Hindlimb muscle (tissue), 1 donor: ENCODE results near the gene CMA1. TPM values are rescaled to one million over a fixed set of nuclear protein-coding genes. Genes with fewer than 3 reads are reported as not detected.

Experiments used
- DNase-seq: peaks from one replicate; pipeline ENCODE4 v3.0.0-alpha.2; 2013
- polyA plus RNA-seq: library from polyadenylated mRNA; unstranded; fragments of 120-200 nt; gene quantifications from one replicate; pipeline ENCODE4 v1.2.1, GENCODE V29; 2013; ENCODE audit not compliant: insufficient read length

The CMA1 gene
- polyA plus RNA-seq, 1 donor, result not detected

DNA sequence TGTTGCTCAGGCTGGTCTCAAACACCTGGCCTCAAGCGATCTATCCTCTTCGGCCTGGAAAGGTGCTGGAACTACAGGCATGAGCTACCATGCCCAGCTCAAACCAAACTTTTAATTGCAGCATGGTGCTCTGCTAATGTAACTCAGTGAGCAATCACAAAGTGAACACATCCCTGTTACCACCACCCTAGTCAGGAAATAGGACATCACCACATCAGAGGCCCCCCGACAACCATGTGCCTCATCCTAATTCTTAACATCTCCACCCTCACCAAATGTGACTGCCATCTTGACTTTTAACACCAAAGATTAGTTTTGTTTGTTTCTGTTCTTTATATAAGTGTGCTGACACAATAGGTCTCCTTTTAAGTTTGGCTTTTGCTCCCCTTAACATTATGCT lies 42.7 kb downstream of the CMA1 start:
- DNase-seq, result no peak

DNA sequence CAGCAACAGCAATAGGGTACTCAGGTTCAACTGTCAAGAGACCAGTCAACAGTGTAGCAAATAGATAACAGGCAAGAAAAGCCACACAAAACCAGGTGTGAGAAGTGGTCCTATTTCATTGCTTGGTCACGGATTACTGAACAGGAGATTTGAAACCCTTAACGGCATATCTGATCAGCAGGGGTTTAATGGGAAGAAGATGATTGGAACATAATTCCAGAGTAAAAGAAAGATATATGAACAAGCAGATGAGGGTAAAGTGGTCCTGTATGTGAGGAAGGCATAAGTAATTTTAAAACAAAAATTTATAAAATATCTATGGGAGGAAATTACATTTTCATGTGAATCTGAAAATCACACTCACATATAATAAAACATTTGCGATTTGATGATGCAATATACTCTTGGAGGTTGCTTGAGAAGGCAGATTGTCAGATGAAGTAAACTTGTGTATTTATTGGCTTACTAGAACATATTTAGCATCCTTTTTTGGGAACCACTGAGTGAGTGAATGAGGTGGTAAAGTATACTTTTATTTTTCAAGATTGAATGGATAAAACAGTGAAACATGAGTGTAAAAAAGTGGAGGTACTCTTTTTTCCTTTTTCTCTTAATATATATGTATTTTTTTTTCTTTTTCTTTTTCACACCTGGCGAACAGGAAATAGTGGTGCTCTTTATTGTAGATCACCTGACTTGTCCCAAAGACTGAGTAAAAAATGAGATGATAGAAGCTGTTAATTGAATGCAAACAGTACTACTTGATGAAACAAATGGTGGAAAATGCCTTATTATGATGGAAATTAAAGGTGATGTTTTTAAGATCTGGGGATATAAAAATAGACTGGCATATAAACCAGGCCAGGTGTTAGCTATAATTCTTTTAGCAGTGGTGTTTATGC lies 43.9 kb downstream of the CMA1 start:
- DNase-seq, result no peak

DNA sequence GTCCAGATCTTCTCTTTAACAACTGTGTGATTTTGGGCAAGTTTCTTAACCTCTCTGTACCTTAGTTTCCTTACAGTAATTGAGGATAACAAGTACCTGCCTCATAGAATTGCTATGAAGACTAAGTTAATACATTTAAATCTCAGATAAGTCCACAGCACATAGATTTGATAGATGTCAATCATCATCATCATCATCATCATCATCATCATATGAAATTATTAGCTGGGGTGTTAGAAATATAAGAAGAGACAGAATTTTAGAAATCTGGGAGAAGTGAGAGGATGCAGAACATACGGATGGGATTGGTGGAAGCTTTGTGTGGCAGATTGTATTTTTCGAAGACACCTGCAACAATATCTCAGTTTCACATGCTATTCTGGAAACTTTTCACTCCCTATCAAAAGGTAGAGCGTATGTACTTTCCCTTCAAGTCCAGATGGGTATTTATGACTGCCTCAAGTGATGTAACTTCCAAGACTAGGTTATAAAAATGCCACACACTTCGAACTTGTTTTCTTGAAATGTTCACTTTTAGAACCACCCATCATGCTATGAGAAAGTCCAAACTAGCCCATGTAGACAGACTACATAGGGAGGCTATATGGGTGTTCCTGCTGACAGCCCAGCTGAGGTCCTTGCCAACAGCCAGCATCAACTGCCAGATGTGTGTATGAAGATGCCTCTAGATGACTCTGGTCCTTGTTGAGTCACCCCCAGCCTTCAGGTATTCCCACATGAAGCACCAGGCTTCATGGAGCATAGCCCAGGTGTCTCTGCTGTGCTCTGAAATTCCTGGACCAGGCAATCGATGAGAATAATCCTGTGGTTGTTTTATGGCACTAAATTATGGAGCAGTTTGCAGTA lies 44.8 kb downstream of the CMA1 start:
- no peak for DNase-seq

DNA sequence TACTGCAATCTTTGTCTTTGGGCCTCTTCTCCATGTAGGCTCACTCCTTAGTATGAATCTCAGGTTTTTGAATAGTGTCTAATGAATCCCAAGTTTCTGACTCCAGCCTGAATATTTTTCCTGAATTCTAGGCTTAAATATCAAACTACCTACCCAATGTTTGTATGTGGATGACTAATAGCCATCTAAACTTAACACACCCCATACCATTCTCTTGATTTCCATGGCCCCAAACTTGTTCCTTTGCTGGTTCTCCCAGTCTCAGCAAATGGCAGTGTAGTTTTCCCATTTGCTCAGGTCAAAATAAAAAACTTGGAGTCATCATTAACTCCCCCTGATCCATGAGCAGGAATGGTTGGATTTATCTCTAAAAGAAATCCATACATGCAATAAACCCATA lies 46.7 kb downstream of the CMA1 start:
- DNase-seq, result no peak

DNA sequence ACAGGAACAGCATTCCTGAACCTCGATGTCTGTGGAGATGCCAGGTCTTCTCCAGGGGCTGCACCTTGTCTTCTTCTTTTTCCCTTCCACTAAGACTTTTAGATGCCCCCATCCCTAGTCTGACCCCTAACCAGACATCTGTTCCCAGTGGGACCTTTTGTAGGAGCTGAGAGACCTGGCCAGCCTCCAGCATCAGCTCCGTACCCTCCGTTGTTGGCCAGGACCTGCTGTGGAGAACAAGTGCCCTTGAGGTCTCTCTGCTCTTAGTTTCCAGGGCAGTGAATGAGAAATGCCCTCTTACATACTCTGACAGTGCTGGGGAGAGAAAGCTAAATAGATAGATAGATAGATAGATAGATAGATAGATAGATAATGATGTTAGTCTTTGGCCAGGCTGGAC lies 48.7 kb downstream of the CMA1 start:
- no peak for DNase-seq

GRCh38 chr14:24458736-24459135 lies 49.3 kb downstream of the CMA1 start:
- no peak for DNase-seq

DNA sequence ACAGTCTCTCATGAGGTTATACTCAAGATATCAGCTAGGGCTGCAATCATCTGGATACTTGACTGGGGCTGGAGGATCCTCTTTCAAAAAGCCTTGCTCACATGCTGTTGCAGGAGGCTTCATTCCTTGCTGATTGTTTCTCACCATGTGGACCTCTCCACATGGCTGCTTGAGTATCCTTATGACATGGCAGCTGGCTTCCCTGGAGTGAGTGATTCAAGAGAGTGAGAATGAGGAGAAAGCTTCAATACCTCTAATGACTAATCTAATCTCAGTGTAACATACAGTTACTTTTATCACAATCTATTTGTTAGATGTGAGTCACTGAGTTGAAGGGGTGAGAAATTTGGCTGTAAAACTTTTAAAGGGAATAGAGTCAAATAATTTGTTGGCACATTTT lies 51.1 kb downstream of the CMA1 start:
- DNase-seq, result no peak

Other genes starting within 250 kb of the CMA1 start
- gene TGM1, start 245.1 kb downstream of the CMA1 start, polyA plus RNA-seq, result 2.1 TPM
- 15.0 TPM for gene RABGGTA, start 236.7 kb downstream of the CMA1 start, polyA plus RNA-seq
- 14.7 TPM for gene DHRS1, start 208.5 kb downstream of the CMA1 start, polyA plus RNA-seq
- 22.6 TPM for gene NOP9, start 208.4 kb downstream of the CMA1 start, polyA plus RNA-seq
- gene CIDEB, start 200.3 kb downstream of the CMA1 start, polyA plus RNA-seq, result 10.3 TPM
- gene LTB4R2, start 198.1 kb downstream of the CMA1 start, polyA plus RNA-seq, result 4.1 TPM
- gene LTB4R, start 196.8 kb downstream of the CMA1 start, polyA plus RNA-seq, result 3.5 TPM
- gene ADCY4, start 173.2 kb downstream of the CMA1 start, polyA plus RNA-seq, result 17.0 TPM
- 2.1 TPM for gene RIPK3, start 168.3 kb downstream of the CMA1 start, polyA plus RNA-seq
- 34.8 TPM for gene NFATC4, start 140.1 kb downstream of the CMA1 start, polyA plus RNA-seq
- 25.1 TPM for gene NYNRIN, start 109.3 kb downstream of the CMA1 start, polyA plus RNA-seq
- 2.6 TPM for gene CBLN3, start 78.6 kb downstream of the CMA1 start, polyA plus RNA-seq
- gene KHNYN, start 78.3 kb downstream of the CMA1 start, polyA plus RNA-seq, result 37.8 TPM
- 62.9 TPM for gene SDR39U1, start 65.5 kb downstream of the CMA1 start, polyA plus RNA-seq
- gene CTSG, start 68.0 kb upstream of the CMA1 start, polyA plus RNA-seq, result 1.6 TPM
- 0.30 TPM for gene GZMH, start 101.4 kb upstream of the CMA1 start, polyA plus RNA-seq
- gene GZMB, start 125.9 kb upstream of the CMA1 start, polyA plus RNA-seq, result not detected